ENCODE results near the gene DCXR. TPM values are rescaled to one million over a fixed set of nuclear protein-coding genes. Genes with fewer than 3 reads are reported as not detected.

Gene DCXR
- 10 to 100 TPM; 55.6 to 77.5 TPM for total RNA-seq
- total RNA-seq = 14.5 to 32.8 reads per million in 2 donors

DNA sequence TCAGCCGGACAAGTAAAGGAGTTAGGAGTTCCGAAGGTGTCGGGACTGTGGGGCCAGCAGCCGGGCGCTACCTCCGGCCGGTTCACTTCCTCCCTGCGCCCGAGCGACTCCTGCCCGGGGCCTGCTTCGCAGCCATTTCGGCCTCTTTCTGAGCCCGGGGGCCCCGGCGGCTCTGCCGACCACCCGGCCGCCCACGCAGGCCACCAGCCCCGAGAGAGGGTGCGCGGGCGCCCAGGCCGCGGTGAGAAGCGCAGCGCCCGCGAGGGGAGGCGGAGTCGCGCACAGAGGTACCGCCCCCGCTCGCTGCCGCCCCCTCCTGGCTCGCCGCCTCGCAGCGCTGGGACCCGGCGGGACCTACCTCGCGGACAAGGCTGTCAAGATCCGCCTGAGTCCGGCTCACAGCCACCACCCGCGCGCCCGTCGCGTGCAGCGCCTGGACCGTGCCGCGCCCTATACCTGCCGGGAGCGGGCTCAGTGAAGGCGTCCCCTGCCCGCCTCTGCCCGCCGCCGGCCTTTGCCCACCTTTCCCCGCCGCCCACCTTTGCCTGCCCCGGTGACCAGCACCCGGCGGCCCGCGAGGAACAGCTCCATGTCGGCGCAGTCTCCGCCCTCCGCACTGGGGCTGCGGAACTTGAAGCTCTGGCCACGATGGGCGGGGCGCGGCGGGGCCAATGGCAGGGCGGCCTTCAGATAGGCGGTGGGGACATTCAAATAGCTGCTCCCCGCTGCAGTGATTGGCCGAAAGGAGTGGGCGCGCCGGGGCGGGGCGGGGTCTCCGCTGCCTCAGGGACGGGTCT lies at the start of gene DCXR:
TSS of gene DCXR (minus strand) at position 606 of the 797 bp plus-strand sequence. CDS start at position 591, 15 bp downstream.
- DNase-seq (peak; percentile 89 to 93 (median 92)), ATAC-seq (peak; percentile 94)
- no peaks in the 10 kb centered on the region for H3K9me3 ChIP-seq (ENCODE audit: control insufficient read depth, low read length, poor library complexity, severe bottlenecking)
- Mint-ChIP-seq H3K4me1 (peaks cover 9% of the 10 kb centered on the region), H3K27ac (peak within 1 kb of the TSS; percentile 39), H3K4me3 (peak within 1 kb of the TSS; percentile 94), H3K27me3 (no peaks in the 10 kb centered on the region), H3K36me3 (ENCODE audit: low read depth) (no peaks in the 10 kb centered on the region)

DNA sequence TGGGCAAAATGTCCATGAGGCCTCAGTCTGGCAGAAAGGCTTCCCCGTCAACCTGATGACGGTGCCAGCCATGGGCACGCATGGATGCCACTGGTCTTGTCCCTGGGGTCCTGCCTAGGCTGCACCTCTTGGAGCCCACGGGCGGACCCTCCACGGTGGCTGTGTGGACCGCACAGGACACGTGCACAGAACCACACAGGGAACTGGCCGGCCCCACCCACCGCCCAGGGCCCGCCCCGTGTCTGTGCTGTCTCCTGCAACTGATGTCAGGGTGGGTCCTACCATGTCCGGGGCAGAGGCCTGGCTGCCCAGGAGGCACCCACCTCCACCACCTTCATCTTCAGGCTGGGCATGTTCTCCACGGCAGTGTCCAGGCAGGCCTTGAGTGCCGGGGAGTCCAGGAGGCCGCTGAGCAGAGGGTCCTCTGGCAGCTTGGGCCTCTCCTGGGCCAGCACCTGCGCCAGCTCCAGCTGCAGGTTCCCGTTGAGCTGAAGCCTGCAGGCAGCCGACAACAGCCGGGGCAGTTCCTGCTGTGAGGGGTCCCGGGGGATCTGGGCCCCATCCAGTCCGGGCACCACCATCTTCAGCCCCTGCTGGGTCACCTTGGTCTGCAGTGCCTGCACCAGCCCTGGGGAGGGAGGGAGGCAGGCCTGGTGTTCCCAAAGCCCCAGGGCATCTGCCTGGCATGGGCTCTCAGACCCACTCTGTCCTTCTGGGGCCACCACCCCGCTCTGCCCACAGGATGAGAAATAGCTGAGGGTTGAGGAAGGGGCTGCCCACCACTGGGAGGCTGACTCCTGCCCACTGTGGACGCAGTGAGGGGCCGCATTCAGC lies 48.7 kb upstream of the DCXR start:
- Mint-ChIP-seq H3K4me1 (no peaks in the 10 kb centered on the region), H3K27me3 (no peaks in the 10 kb centered on the region), H3K4me3 (no peak overlapping the region), H3K36me3 (ENCODE audit: low read depth) (no peaks in the 10 kb centered on the region), H3K27ac (no peak overlapping the region)
- H3K9me3 ChIP-seq (ENCODE audit: control insufficient read depth, low read length, poor library complexity, severe bottlenecking) = no peaks in the 10 kb centered on the region
- no peak for ATAC-seq
- no peak for DNase-seq

DNA sequence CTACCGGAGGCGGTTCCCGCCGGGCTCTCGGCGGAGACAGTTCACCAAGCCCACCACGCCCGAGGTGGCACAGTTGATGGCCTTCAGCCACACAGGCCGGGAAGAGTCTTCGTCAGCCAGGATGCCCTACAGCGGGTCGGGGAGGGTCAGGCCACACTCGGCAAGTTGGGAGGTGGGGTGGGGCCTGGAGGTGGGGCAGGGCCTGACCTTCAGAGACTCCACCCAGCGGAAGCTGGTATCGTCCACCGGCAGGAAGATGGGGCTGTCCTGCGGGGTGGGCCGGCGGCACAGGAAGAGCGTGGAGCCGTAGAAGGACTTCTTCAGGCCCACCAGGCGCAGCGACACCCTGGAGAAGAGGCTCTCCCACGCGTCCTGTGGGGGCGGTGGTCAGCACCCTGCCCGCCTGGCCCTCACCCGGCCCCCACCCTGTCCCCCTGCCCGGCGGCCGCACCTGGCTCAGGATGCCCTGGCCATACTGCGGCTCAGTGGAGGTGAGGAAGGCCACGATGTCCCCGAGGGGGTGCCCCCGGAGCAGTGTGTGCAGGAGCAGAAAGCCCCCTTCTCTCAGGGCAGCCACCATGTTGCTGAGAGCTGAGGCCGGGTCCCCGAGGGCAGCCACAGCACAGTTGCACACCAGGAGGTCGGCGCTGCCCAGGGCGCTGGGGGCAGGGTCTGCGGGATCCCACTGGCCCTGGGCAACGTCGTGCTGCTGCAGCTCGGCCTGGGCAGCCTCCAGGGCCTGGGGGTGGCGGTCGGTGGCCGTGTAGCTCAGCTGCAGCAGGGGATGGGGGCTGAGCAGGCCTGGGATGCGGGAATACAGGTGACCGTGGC lies 47.7 kb upstream of the DCXR start:
- no peaks in the 10 kb centered on the region for H3K36me3 Mint-ChIP-seq (ENCODE audit: low read depth)
- DNase-seq (no peak), ATAC-seq (no peak)
- no peak overlapping the region for H3K27ac Mint-ChIP-seq
- H3K4me3 Mint-ChIP-seq = no peak overlapping the region
- no peaks in the 10 kb centered on the region for H3K27me3 Mint-ChIP-seq
- H3K4me1 Mint-ChIP-seq = no peaks in the 10 kb centered on the region
- H3K9me3 ChIP-seq (ENCODE audit: control insufficient read depth, low read length, poor library complexity, severe bottlenecking) = no peaks in the 10 kb centered on the region

DNA sequence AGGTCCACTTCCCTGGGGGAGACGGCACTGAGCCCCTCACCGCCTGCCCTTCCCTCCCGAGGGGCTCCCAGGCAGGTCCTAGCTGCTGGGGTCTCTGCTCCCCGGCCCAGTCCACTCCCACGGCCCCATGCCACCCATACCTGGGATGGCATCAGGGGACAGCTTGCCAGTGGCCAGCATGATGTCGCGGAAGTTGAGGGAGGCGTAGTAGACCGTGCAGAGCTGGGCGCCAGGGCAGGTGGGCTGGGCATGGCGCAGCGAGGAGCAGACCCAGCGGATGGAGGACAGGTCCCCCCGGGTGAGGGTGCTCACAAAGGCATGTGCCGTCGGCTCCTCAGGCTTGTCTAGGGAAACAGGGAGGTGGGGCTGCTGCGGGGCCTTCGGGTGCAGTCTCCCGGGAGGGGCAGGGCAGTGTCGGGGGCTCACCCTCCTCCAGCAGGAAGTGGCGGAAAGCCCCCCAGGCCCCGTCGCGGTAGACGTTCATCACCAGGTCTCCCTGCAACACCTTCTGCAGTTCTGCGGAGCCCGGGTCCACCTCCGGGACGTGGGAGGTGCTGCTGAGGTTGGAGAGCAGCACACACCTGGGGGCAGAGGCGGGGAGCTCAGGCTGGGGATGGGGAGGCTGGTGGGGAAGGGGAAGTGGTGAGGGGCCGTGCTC lies 47.0 kb upstream of the DCXR start:
- no peak overlapping the region for H3K27ac Mint-ChIP-seq
- DNase-seq (no peak), ATAC-seq (no peak)
- no peaks in the 10 kb centered on the region for H3K27me3 Mint-ChIP-seq
- no peaks in the 10 kb centered on the region for H3K9me3 ChIP-seq (ENCODE audit: control insufficient read depth, low read length, poor library complexity, severe bottlenecking)
- H3K4me3 Mint-ChIP-seq = no peak overlapping the region
- no peaks in the 10 kb centered on the region for H3K36me3 Mint-ChIP-seq (ENCODE audit: low read depth)
- no peaks in the 10 kb centered on the region for H3K4me1 Mint-ChIP-seq

DNA sequence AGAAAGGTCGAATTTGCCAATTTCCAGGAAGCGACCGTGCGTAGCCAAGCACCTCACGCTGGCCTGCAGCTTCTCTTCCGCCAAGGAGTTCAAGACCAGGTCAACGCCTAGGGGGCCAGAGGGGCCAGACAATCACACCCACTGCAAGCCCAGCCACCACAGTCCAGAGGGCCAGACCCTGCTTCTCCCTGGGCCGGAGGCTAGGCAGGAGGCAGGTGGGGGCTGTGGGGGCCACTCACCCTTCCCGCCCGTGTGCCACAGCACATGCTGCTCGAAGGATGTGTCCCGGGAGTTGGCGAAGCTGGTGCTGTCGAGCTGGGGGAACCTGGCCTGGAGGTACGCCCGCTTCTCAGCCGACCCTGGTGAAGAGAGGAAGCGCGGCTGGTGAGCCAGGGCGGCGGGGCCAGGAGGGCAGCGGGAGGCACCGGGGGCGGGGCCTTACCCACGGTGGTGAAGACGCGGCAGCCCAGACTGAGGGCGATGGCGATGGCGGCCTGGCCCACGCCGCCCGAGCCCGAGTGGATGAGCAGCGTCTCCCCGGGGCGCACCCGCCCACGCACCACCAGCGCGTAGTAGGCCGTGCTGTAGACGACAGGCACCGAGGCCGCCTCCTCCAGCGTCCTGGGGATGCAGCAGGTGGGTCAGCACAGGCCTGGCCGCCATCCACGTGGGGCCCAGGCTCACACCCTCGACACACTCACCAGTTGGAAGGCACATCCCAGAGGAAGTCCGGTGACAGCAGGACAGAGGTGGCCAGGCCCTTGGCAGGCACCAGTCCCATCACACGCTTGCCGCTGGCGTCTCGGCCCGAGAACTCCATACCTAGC lies 46.2 kb upstream of the DCXR start:
- no peak for DNase-seq
- H3K9me3 ChIP-seq (ENCODE audit: control insufficient read depth, low read length, poor library complexity, severe bottlenecking) = no peaks in the 10 kb centered on the region
- no peaks in the 10 kb centered on the region for H3K4me1 Mint-ChIP-seq
- H3K4me3 Mint-ChIP-seq = no peak overlapping the region
- no peak for ATAC-seq
- H3K27ac Mint-ChIP-seq = no peak overlapping the region
- H3K36me3 Mint-ChIP-seq (ENCODE audit: low read depth) = no peaks in the 10 kb centered on the region
- no peaks in the 10 kb centered on the region for H3K27me3 Mint-ChIP-seq

DNA sequence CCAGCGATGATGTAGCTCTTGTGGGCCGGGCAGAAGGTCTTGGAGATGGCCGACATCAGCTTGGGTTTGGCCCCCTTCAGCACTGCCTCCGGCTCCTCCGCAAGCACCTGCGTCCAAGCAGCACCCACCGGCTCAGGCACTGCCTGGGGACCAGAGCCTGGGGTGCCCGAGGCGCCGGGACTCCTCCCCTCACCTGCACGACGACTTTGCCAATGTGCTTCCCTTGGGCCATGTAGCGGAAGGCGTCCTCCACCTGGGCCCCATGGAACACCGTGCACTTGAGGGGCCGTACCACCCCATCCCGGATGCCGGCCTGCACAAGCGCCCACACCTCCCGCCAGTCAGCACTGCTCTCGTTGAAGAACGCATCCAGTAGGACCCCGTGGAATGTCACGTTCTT lies 45.5 kb upstream of the DCXR start:
- Mint-ChIP-seq H3K4me1 (peaks cover 2% of the 10 kb centered on the region), H3K27ac (no peak overlapping the region), H3K27me3 (no peaks in the 10 kb centered on the region), H3K36me3 (ENCODE audit: low read depth) (no peaks in the 10 kb centered on the region), H3K4me3 (no peak overlapping the region)
- no peak for DNase-seq
- no peaks in the 10 kb centered on the region for H3K9me3 ChIP-seq (ENCODE audit: control insufficient read depth, low read length, poor library complexity, severe bottlenecking)
- ATAC-seq = no peak

DNA sequence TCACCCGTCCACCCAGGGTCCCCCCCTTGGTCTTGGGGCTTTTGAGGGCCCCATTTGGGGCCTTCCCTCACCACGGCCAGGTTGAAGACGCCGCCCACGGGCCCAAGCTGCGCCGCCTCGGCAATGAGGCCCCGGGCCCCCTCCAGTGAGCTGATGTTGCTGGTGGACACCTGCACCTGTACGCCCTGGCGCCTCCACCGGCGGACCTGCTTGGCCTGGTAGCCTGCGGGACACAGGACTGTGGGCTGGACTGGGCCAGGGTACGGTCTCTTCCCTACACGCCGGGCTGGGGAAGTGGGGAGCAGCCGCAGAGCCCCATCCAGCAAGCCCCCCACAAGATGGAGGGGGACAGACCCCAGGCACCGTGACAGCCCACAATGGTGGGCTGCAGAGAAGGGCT lies 45.0 kb upstream of the DCXR start:
- Mint-ChIP-seq H3K27me3 (no peaks in the 10 kb centered on the region), H3K4me1 (peaks cover 2% of the 10 kb centered on the region), H3K4me3 (no peak overlapping the region), H3K27ac (no peak overlapping the region), H3K36me3 (ENCODE audit: low read depth) (no peaks in the 10 kb centered on the region)
- no peak for DNase-seq
- no peaks in the 10 kb centered on the region for H3K9me3 ChIP-seq (ENCODE audit: control insufficient read depth, low read length, poor library complexity, severe bottlenecking)
- no peak for ATAC-seq

DNA sequence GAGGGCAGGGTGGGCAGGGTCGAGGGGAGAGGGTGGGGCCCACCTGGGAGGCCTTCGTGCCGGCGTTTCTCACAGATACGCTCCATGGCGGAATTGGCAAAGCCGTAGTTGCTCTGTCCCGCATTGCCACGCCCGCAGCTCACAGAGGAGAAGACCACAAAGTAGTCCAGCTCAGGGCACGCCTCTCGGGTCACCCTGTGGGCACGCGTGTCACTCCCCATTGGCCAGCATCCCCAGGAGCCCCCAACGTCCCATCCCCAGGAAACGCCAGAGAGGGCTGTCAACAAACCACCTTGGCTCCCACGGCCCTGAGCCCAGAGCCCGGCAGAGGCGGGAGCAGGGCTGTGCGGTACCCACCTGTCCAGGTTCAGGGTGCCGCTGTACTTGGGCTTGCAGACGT lies 44.5 kb upstream of the DCXR start:
- no peak for DNase-seq
- no peaks in the 10 kb centered on the region for H3K9me3 ChIP-seq (ENCODE audit: control insufficient read depth, low read length, poor library complexity, severe bottlenecking)
- no peak overlapping the region for H3K27ac Mint-ChIP-seq
- H3K27me3 Mint-ChIP-seq = no peaks in the 10 kb centered on the region
- H3K4me1 Mint-ChIP-seq = peaks cover 2% of the 10 kb centered on the region
- H3K4me3 Mint-ChIP-seq = no peak overlapping the region
- H3K36me3 Mint-ChIP-seq (ENCODE audit: low read depth) = no peaks in the 10 kb centered on the region
- ATAC-seq = no peak

DNA sequence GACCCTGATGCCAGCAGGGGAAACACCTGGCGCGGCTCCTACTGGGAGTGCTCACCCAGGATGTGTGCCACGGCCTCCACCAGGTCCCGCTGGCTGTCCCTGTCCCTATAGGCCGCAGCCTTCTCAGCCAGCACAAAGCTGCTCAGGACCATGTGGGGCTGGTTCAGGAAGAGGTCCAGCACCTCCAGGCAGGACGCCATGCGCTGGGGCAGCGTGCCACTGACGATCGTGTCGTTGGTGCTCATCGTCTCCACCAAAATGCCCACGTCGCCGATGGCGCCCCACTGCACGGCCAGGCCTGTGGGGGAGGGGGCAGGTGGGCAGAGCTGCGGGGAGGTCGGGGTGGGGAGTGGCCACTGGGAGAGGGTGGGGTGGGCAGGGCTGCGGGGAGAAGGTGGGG lies 44.0 kb upstream of the DCXR start:
- no peak overlapping the region for H3K27ac Mint-ChIP-seq
- no peaks in the 10 kb centered on the region for H3K36me3 Mint-ChIP-seq (ENCODE audit: low read depth)
- no peak overlapping the region for H3K4me3 Mint-ChIP-seq

DNA sequence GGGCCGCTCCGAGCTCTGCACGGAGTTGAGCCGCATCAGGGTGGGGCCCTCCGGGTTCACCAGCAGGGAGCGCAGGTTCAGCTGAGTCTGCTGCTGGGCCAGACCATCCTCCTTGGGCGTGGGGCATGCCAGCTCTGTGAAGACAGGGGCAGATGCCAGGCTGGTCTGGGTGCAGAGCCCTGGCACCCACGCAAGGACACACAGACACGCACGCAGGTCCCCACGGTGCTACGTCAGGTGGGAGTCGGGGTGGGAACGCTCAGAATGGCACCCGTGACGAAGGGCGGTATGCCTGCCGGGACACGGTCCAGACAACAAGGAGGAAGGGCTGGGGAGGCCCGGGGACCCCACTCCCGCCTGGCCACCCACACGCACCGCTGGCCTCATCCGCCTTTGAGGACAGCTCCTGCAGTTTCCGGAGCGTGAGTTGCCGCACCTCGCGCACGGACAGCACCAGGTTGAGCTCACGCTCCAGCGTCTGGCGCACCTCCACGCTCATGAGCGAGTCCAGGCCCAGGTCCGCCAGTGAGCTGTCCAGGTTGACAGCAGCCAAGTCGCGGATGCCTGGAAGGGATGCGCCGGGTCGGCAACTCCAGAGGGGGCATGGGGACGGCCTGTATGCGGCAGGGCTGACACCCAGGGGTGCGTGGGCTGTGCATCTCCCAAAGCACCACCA lies 43.4 kb upstream of the DCXR start:
- DNase-seq (no peak), ATAC-seq (no peak)
- Mint-ChIP-seq H3K27me3 (no peaks in the 10 kb centered on the region), H3K27ac (no peak overlapping the region), H3K36me3 (ENCODE audit: low read depth) (no peaks in the 10 kb centered on the region), H3K4me1 (peaks cover 2% of the 10 kb centered on the region), H3K4me3 (no peak overlapping the region)
- no peaks in the 10 kb centered on the region for H3K9me3 ChIP-seq (ENCODE audit: control insufficient read depth, low read length, poor library complexity, severe bottlenecking)

More for the DNA sequence above, 44.0 kb upstream of the DCXR start:
- no peak for DNase-seq
- Mint-ChIP-seq H3K27me3 (no peaks in the 10 kb centered on the region), H3K4me1 (peaks cover 2% of the 10 kb centered on the region)
- no peaks in the 10 kb centered on the region for H3K9me3 ChIP-seq (ENCODE audit: control insufficient read depth, low read length, poor library complexity, severe bottlenecking)
- no peak for ATAC-seq

DNA sequence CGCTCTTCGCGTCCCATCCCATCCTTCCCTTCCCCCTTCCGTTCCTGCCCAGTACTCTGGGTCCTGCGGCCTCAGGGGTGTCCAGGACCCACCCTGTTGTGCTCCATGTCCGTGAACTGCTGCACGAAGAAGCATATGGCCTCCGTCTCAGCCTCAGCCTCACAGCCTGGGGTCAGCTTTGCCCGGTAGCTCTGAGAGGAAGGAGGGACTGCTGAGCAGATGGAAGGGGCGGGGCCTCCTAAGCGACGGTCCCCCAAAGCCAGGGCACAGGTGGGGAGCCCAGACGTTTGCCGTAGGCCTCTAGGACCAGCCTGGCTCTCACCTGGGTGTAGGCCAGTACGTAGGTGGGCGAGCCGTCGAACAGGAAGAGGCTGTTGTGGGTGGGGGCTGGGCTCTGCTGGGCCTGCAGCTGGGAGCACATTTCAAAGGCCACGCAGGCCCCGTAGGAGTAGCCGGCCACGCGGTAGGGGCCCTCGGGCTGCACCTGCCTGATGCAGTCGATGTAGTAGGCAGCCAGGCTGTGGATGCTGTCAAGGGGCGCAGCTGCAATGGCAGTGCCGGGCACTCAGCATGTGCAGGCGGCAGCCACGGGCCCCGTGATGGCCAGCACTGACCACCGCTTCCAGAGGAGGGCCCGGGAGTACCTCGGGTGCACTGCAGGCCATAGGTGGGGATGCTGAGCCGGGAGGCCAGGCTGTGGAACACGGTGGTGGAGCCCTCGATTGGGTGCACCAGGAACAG lies 42.7 kb upstream of the DCXR start:
- Mint-ChIP-seq H3K27me3 (no peaks in the 10 kb centered on the region), H3K4me3 (no peak overlapping the region), H3K4me1 (peaks cover 2% of the 10 kb centered on the region), H3K36me3 (ENCODE audit: low read depth) (no peaks in the 10 kb centered on the region), H3K27ac (no peak overlapping the region)
- DNase-seq (no peak), ATAC-seq (no peak)
- no peaks in the 10 kb centered on the region for H3K9me3 ChIP-seq (ENCODE audit: control insufficient read depth, low read length, poor library complexity, severe bottlenecking)
